RWPE2 (cell line): ENCODE results near the gene PHF12.

Experiments used
- ATAC-seq: fragments of 200-7000 bp; cut with Tn5 transposase; 3 replicates; pipeline ENCODE4 v1.9.1; 2021; ENCODE audit warnings: low read depth
- DNase-seq: peaks from one replicate; pipeline ENCODE4 v3.0.0-alpha.2; 2020; ENCODE audit warnings: low spot score
- H3K27ac ChIP-seq: fragments of 450-650 bp; 2 replicates; pipeline ENCODE4 v1.5.1; 2017; ENCODE audit warnings: mild to moderate bottlenecking; ENCODE audit not compliant: poor library complexity, severe bottlenecking
- H3K27me3 ChIP-seq: fragments of 250-450 bp; sonication (Bioruptor Pico); 2 replicates; pipeline ENCODE4 v1.5.1; 2021; ENCODE audit warnings: mild to moderate bottlenecking, moderate library complexity; ENCODE audit not compliant: insufficient read depth, poor library complexity, severe bottlenecking
- H3K36me3 ChIP-seq: fragments of 250-450 bp; sonication (Bioruptor Pico); 2 replicates; pipeline ENCODE4 v1.5.1; 2020; ENCODE audit warnings: low read depth, mild to moderate bottlenecking, moderate library complexity
- H3K4me1 ChIP-seq: fragments of 250-450 bp; sonication (Bioruptor Pico); 2 replicates; pipeline ENCODE4 v1.5.1; 2021; ENCODE audit warnings: mild to moderate bottlenecking, moderate library complexity; ENCODE audit not compliant: insufficient read depth, poor library complexity, severe bottlenecking
- H3K4me3 ChIP-seq: fragments of 250-450 bp; sonication (Bioruptor Pico); 2 replicates; pipeline ENCODE4 v1.5.1; 2021; ENCODE audit warnings: mild to moderate bottlenecking, moderate library complexity; ENCODE audit not compliant: severe bottlenecking
- H3K9me3 ChIP-seq: fragments of 250-450 bp; sonication (Bioruptor Pico); 2 replicates; pipeline ENCODE4 v1.5.1; 2021; ENCODE audit warnings: mild to moderate bottlenecking, moderate library complexity; ENCODE audit not compliant: severe bottlenecking
- CTCF ChIP-seq: fragments of 450-650 bp; IDR thresholded peaks from one replicate; pipeline ENCODE4 v1.5.1; 2017; ENCODE audit warnings: mild to moderate bottlenecking, moderate library complexity; ENCODE audit not compliant: poor library complexity, severe bottlenecking

PHF12 gene

GRCh38 chr17:28983286-28984230 is 32.2 kb upstream of the PHF12 start:
- Histone ChIP-seq H3K27ac (no peak overlapping the region), H3K36me3 (no peaks in the 10 kb centered on the region), H3K27me3 (no peaks in the 10 kb centered on the region), H3K4me1 (no peaks in the 10 kb centered on the region), H3K9me3 (no peaks in the 10 kb centered on the region), H3K4me3 (no peak overlapping the region)
- no peak for TF ChIP-seq CTCF
- DNase-seq (no peak), ATAC-seq (no peak)

- H3K27me3 ChIP-seq = no peaks in the 10 kb centered on the region
- H3K9me3 ChIP-seq = no peaks in the 10 kb centered on the region
- no peak overlapping the region for H3K27ac ChIP-seq
- no peak for ATAC-seq
- no peak for TF ChIP-seq CTCF
- no peaks in the 10 kb centered on the region for H3K36me3 ChIP-seq
- no peaks in the 10 kb centered on the region for H3K4me1 ChIP-seq
- H3K4me3 ChIP-seq = no peak overlapping the region
- no peak for DNase-seq
Observed at GRCh38 chr17:28982131-28982793, 30.9 kb upstream of the PHF12 start.

GRCh38 chr17:28978356-28978964 is 27.1 kb upstream of the PHF12 start:
- no peak overlapping the region for H3K4me3 ChIP-seq
- TF ChIP-seq CTCF = no peak
- no peak for DNase-seq
- no peak for ATAC-seq
- no peaks in the 10 kb centered on the region for H3K36me3 ChIP-seq
- no peaks in the 10 kb centered on the region for H3K9me3 ChIP-seq
- H3K27ac ChIP-seq = no peak overlapping the region
- H3K4me1 ChIP-seq = no peaks in the 10 kb centered on the region
- no peaks in the 10 kb centered on the region for H3K27me3 ChIP-seq

- Histone ChIP-seq H3K27ac (no peak overlapping the region), H3K9me3 (no peaks in the 10 kb centered on the region), H3K36me3 (no peaks in the 10 kb centered on the region), H3K4me3 (no peak overlapping the region), H3K27me3 (no peaks in the 10 kb centered on the region), H3K4me1 (no peaks in the 10 kb centered on the region)
- no peak; the same call in 2 of the 3 replicates for ATAC-seq
- no peak for DNase-seq
- no peak for TF ChIP-seq CTCF
Observed at GRCh38 chr17:28977659-28978355, 26.5 kb upstream of the PHF12 start.
